GM13977 (cell line): Measurements from ENCODE around the gene LBHD2.
"Not testable (repeated sequence)": the region's sequence is repeated elsewhere in the genome, so short reads cannot be mapped to it uniquely, and the experiment has no call there.

Experiments
- DNase-seq: peaks from one replicate; pipeline ENCODE4 v3.0.0; 2012; ENCODE audit warnings: low spot score
- in situ Hi-C: fragments of 300-500 bp; cut with MboI; formaldehyde crosslinking; loops from one replicate; pipeline ENCODE4 v1.12.0; 2022; ENCODE audit warnings: low sequenced_read_pairs, low pct_unique_long_range_greater_than_20kb, mixed read lengths, inconsistent platforms; ENCODE audit not compliant: unreplicated experiment
- TF ChIP-seq, protein P1 (sequence below): IDR thresholded peaks from 2 replicates; pipeline ENCODE4 v1.5.1; 2012; ENCODE audit warnings: mild to moderate bottlenecking, control low read depth; ENCODE audit not compliant: insufficient read depth; ENCODE audit errors: extremely low read depth, missing control alignments

The LBHD2 gene

DNA sequence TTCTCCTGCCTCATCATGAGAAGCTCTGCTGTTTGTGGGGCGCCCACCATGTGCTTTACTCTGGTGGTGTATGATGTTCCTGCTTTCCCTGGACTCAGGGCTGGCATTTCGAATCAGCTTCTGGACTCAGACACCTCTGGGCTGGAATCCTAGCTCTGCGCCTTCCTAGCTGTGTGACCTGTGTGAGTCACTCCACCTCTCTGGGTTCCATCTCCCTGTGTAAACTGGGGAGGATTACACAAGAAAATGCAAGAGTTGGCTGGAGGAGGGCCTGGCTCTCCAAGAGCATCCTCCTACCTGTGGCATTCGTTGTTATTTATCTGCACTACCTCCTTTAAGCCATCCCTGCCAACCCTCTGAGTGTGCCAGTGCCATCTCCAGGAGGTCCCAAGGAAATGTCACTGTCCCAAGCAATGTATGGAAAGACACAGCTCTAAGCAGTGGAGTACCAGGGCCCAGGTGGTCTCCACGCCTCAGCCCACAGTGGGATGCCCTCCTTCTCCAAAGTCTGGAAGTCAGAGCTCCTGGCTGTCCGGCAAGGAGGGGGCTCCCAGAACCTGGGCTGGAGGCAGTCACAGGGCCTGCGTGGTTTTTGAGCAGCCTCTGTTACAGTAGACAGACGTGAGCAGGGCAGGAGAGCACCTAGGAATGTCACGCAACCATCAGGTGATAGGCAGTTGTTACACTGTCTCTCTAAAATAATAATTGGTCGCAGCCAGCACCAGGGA is 32.0 kb downstream of the LBHD2 start:
- TF ChIP-seq, protein P1, sequence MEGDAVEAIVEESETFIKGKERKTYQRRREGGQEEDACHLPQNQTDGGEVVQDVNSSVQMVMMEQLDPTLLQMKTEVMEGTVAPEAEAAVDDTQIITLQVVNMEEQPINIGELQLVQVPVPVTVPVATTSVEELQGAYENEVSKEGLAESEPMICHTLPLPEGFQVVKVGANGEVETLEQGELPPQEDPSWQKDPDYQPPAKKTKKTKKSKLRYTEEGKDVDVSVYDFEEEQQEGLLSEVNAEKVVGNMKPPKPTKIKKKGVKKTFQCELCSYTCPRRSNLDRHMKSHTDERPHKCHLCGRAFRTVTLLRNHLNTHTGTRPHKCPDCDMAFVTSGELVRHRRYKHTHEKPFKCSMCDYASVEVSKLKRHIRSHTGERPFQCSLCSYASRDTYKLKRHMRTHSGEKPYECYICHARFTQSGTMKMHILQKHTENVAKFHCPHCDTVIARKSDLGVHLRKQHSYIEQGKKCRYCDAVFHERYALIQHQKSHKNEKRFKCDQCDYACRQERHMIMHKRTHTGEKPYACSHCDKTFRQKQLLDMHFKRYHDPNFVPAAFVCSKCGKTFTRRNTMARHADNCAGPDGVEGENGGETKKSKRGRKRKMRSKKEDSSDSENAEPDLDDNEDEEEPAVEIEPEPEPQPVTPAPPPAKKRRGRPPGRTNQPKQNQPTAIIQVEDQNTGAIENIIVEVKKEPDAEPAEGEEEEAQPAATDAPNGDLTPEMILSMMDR: no peak
- DNase-seq: no peak
- in situ Hi-C loops: no loop called here

DNA sequence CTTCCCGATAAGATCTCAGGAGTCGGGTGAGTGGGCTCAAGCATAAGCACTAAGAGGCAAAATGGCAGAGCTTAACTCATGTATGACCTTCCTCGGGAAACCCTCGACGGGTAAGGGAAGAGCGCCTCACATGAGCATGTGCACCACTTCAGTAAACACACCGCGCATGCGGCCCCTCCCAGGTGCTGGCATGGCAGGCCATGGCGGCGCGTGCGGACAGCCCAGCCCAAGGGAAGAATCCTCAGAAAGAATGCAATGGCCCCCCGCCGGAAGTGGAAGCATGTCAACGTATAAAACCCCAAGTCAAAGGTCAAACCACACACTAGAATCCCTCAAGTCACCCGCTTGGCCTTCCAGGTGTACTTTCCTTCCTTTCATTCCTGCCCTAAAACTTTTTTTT is 32.6 kb downstream of the LBHD2 start:
- TF ChIP-seq, protein P1: no peak
- no peak for DNase-seq
- in situ Hi-C loops: no loop called here

DNA sequence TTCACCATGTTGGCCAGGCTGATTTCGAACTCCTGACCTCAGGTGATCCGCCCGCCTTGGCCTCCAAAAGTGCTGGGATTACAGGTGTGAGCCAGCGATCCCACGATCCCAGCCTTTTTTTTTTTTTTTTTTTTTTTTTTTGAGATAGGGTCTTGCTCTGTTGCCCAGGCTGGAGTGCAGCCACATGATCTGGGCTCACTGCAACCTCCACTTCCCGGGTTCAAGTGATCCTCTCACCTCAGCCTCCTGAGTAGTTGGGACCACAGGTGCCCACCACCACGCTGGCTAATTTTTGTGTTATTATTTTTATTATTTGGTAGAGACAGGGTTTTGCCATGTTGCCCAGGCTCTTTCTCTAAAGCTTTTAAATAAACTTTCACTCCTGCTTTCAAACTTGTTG is 33.5 kb downstream of the LBHD2 start:
- DNase-seq, in situ Hi-C loops: not testable (repeated sequence)

DNA sequence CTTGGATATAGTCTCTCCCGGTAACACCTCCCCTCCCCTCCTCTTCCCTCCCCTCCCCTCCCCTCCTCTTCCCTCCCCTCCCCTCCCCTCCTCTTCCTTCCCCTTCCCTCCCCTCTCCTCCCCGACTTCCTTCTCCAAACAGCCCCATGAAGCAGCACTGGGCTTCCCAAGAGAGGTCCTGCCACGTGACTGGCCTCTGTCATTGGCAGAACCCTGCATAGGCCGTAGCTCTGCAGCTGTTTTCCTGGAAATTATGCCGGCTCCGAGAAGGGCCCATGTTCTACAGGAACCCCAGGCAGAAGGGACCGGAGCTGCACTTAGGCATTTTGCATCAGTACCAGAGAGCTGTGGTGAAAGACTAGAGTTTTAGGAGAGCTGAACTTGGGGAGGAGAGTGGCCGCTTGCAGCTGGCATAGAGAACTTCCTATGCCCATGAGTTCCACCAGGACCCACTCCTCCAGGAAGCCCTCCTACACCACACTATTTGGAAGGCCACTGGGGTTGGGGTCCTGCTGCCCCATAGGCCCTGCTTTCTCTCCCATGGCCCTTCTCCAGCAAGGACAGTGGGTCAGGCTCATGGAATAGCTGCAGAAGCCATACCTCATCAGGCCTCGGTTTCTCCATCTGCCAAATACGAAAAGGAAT is 34.1 kb downstream of the LBHD2 start:
- no peak for DNase-seq
- in situ Hi-C loops: no loop called here
- TF ChIP-seq, protein P1: no peak

DNA sequence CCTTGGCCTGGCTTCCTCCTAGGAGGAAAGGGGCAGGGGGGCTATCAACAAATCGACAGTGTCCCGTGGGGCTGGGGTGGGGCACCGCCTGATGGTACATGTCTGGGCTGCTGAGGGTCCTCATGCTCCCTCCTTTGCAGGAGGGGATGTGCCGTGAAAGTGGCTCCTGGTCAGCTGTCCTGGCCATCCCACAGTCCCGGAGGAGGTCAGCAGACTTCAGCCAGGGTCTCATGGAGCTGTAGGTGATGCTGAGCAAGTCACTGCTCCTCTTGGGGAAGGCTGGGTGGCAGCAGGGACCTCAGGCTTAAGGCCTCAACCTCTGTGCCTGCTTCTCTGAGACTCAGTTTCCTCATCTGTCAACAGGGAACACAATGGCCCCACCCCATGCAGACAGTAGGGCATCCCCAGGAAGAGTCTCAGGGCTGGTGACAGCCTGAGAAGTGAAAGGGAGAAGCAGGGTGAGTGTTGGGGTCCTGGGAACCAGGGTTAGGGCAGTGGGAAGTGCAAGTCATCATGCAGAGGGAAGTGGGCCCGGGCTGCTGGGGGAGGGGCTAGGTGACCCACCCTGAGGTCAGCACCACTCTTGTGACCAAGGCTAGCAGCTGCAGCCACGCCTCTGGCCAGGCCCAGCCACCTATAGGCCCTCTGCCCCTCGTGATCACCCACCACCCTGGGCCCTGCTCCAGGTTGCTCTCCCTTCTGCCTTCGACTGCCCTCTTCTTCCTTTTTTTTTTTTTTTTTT is 34.8 kb downstream of the LBHD2 start:
- in situ Hi-C loops: no loop called here
- TF ChIP-seq, protein P1: no peak
- no peak for DNase-seq

DNA sequence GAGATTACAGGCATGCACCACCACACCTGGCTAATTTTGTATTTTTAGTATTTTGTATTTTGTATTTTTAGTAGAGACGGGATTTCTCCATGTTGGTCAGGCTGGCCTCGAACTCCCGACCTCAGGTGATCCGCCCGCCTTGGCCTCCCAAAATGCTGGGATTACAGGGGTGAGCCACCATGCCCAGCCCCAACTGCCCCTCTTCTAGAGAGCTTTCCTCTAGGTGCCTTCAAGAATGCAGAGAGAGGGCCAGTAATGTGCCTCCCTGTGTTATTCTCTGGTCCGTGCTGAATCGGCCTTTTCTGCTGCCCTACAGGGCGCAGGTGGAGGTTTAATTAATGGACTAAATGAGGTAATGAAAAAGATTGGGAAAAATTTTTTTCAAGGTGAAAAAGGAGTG is 35.5 kb downstream of the LBHD2 start:
- DNase-seq, in situ Hi-C loops: not testable (repeated sequence)

DNA sequence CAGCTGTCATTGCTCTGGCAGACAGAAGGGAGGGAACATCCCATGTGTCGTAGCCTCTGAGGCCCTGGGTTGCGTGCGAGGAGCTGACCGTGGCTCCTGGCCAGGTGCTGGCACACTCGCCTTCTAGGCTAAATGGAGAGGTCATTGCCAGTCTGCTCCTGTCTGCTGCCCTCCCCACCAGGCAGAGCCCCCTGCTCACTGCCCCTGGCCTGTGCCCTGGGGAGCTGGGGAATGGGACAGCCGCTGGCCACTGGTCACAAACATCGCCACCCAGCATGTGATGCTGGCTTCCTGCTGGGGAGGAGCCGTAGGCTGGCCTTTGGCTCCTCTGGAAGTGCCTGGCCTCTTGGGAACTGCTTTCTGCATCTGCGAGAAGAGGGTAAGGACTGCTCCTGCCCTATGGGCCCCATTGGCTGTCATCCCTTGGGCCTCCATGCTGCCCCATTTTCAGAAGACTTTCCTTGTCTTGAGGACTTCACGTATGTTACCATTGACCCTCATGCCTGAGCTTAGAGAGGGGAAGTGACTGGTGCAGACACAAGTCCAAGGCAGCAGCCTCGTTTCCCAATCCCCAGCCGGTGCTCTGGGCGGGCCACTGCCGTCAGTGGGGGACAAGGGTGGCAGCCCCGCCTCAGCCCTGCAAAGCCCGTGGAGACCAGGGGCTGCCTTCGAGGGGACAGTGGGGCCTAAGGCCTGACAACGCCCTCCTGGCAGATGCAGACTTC is 37.3 kb downstream of the LBHD2 start:
- TF ChIP-seq, protein P1: no peak
- in situ Hi-C loops: no loop called here
- no peak for DNase-seq
